Measurements from ENCODE around the gene TSPO. TPM values are rescaled to one million over a fixed set of nuclear protein-coding genes. Genes with fewer than 3 reads are reported as not detected.

The TSPO gene
- total RNA-seq, 1 experiment from 2014 or later: 144 TPM

DNA sequence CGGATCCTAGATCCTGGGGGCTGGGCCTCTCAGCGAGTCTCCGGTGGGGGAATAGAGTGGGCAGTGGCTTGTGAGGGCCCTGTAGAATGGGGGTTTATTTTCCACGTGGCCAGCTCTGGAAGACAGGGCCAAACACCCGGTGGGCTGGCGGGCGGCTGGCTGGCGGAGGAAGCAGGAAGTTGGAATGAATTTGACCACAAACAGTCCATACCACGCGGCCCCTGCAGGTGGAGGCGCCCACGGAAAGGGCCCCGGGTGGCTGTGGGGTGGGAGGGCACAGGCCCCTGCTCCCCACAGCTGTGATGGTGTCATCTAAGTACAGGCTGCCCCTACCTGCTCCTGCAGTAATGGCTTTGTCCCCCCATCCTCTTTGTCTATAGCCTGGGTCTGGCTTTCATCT lies 23.2 kb upstream of the TSPO start:
- intact Hi-C loops (cut with micrococcal nuclease; ENCODE audit: unreplicated experiment) (no loop called here), in situ Hi-C loops (cut with HindIII; ENCODE audit: low pct_unique_long_range_greater_than_20kb, low sequenced_read_pairs) (no loop called here)
- peaks cover 4% of the 10 kb centered on the region for H3K4me1 ChIP-seq (ENCODE audit: control insufficient read depth, insufficient read depth, low read length)
- ATAC-seq (no peak), DNase-seq (ENCODE audit: low read depth, low spot score) (no peak)
- H3K27me3 ChIP-seq (ENCODE audit: control insufficient read depth, insufficient read depth, low read length): no peaks in the 10 kb centered on the region
- no peak overlapping the region for H3K27ac ChIP-seq (ENCODE audit: low read length)
- no peaks in the 10 kb centered on the region; the same call in 1 of the 2 replicates for H3K36me3 ChIP-seq (ENCODE audit: control insufficient read depth, insufficient read depth, low read length)
- BruUV-seq (replicated peaks): no TSS peak
- POLR2A ChIA-PET: no interaction called here
- no peak overlapping the region for H3K4me3 ChIP-seq (ENCODE audit: low read depth in 2 of 2, low read length in 2 of 2)
- CTCF ChIA-PET: no interaction called here
- H3K9me3 ChIP-seq (ENCODE audit: control insufficient read depth, insufficient read depth, low read depth, low read length): no peaks in the 10 kb centered on the region
- TF ChIP-seq, protein P1, sequence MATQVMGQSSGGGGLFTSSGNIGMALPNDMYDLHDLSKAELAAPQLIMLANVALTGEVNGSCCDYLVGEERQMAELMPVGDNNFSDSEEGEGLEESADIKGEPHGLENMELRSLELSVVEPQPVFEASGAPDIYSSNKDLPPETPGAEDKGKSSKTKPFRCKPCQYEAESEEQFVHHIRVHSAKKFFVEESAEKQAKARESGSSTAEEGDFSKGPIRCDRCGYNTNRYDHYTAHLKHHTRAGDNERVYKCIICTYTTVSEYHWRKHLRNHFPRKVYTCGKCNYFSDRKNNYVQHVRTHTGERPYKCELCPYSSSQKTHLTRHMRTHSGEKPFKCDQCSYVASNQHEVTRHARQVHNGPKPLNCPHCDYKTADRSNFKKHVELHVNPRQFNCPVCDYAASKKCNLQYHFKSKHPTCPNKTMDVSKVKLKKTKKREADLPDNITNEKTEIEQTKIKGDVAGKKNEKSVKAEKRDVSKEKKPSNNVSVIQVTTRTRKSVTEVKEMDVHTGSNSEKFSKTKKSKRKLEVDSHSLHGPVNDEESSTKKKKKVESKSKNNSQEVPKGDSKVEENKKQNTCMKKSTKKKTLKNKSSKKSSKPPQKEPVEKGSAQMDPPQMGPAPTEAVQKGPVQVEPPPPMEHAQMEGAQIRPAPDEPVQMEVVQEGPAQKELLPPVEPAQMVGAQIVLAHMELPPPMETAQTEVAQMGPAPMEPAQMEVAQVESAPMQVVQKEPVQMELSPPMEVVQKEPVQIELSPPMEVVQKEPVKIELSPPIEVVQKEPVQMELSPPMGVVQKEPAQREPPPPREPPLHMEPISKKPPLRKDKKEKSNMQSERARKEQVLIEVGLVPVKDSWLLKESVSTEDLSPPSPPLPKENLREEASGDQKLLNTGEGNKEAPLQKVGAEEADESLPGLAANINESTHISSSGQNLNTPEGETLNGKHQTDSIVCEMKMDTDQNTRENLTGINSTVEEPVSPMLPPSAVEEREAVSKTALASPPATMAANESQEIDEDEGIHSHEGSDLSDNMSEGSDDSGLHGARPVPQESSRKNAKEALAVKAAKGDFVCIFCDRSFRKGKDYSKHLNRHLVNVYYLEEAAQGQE (IDR thresholded peaks at IDR 0.05; ENCODE audit: insufficient read depth in 1 of 2, low read depth in 2 of 2, low read length in 1 of 2): no peak
- TF ChIP-seq, protein P2, sequence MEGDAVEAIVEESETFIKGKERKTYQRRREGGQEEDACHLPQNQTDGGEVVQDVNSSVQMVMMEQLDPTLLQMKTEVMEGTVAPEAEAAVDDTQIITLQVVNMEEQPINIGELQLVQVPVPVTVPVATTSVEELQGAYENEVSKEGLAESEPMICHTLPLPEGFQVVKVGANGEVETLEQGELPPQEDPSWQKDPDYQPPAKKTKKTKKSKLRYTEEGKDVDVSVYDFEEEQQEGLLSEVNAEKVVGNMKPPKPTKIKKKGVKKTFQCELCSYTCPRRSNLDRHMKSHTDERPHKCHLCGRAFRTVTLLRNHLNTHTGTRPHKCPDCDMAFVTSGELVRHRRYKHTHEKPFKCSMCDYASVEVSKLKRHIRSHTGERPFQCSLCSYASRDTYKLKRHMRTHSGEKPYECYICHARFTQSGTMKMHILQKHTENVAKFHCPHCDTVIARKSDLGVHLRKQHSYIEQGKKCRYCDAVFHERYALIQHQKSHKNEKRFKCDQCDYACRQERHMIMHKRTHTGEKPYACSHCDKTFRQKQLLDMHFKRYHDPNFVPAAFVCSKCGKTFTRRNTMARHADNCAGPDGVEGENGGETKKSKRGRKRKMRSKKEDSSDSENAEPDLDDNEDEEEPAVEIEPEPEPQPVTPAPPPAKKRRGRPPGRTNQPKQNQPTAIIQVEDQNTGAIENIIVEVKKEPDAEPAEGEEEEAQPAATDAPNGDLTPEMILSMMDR (IDR thresholded peaks at IDR 0.05): no peak
- TF ChIP-seq TCF7L2 (IDR thresholded peaks at IDR 0.05; ENCODE audit: low read depth, low read length): no peak
- TF ChIP-seq SIN3A (IDR thresholded peaks at IDR 0.05; ENCODE audit: borderline replicate concordance, insufficient read depth, low read depth, low read length): no peak
- TF ChIP-seq POLR2AphosphoS5 (IDR thresholded peaks at IDR 0.05; ENCODE audit: low read depth, low read length): no peak

DNA sequence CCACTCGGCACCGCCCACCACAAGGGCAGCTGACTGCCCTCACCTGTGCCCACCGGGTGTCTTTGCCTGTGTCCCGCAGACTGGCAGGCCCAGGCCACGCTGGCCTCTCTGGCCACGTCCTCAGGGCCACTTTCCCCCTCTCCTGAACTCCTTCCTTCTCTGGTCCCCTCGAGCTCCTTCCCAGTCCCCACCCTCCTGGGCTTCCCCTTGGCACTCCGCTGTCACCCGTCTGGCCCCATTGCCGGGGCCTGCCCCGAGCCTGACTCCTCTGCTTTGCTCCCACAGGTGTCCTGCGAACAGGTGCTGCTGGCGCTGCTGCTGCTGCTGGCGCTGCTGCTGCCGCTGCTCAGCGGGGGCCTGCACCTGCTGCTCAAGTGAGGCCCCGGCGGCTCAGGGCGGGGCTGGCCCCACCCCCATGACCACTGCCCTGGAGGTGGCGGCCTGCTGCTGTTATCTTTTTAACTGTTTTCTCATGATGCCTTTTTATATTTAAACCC lies 22.4 kb upstream of the TSPO start:
- no peak for ATAC-seq
- Histone ChIP-seq H3K27ac (ENCODE audit: low read length) (no peak overlapping the region), H3K36me3 (ENCODE audit: control insufficient read depth, insufficient read depth, low read length) (no peaks in the 10 kb centered on the region; the same call in 1 of the 2 replicates), H3K27me3 (ENCODE audit: control insufficient read depth, insufficient read depth, low read length) (no peaks in the 10 kb centered on the region), H3K9me3 (ENCODE audit: control insufficient read depth, insufficient read depth, low read depth, low read length) (no peaks in the 10 kb centered on the region), H3K4me3 (ENCODE audit: low read depth in 2 of 2, low read length in 2 of 2) (no peak overlapping the region), H3K4me1 (ENCODE audit: control insufficient read depth, insufficient read depth, low read length) (peaks cover 4% of the 10 kb centered on the region)
- intact Hi-C loops (cut with micrococcal nuclease; ENCODE audit: unreplicated experiment) (no loop called here), in situ Hi-C loops (cut with HindIII; ENCODE audit: low pct_unique_long_range_greater_than_20kb, low sequenced_read_pairs) (no loop called here)
- TF ChIP-seq, protein P2 (IDR thresholded peaks at IDR 0.05): no peak
- TF ChIP-seq POLR2AphosphoS5 (IDR thresholded peaks at IDR 0.05; ENCODE audit: low read depth, low read length) (no peak), SIN3A (IDR thresholded peaks at IDR 0.05; ENCODE audit: borderline replicate concordance, insufficient read depth, low read depth, low read length) (no peak), TCF7L2 (IDR thresholded peaks at IDR 0.05; ENCODE audit: low read depth, low read length) (no peak)
- TF ChIP-seq, protein P1 (IDR thresholded peaks at IDR 0.05; ENCODE audit: insufficient read depth in 1 of 2, low read depth in 2 of 2, low read length in 1 of 2): no peak
- DNase-seq (ENCODE audit: low read depth, low spot score): no peak
- ChIA-PET POLR2A (no interaction called here), CTCF (no interaction called here)
- BruUV-seq (replicated peaks): no TSS peak

Data from Panc1 (cell line).